HG03135 (cell line): ENCODE data around the gene FBXL4.
"Not testable (repeated sequence)": the region's sequence is repeated elsewhere in the genome, so short reads cannot be mapped to it uniquely, and the experiment has no call there.

Experiments used
- ATAC-seq: cut with Tn5 transposase; IDR thresholded peaks from one replicate; pipeline ENCODE4 v1.9.1; 2021; ENCODE audit warnings: mild to moderate bottlenecking, moderate library complexity; ENCODE audit not compliant: unreplicated experiment

Gene FBXL4

GRCh38 chr6:98946266-98946878 lies 1.4 kb downstream of the FBXL4 start:
- ATAC-seq = no peak

DNA sequence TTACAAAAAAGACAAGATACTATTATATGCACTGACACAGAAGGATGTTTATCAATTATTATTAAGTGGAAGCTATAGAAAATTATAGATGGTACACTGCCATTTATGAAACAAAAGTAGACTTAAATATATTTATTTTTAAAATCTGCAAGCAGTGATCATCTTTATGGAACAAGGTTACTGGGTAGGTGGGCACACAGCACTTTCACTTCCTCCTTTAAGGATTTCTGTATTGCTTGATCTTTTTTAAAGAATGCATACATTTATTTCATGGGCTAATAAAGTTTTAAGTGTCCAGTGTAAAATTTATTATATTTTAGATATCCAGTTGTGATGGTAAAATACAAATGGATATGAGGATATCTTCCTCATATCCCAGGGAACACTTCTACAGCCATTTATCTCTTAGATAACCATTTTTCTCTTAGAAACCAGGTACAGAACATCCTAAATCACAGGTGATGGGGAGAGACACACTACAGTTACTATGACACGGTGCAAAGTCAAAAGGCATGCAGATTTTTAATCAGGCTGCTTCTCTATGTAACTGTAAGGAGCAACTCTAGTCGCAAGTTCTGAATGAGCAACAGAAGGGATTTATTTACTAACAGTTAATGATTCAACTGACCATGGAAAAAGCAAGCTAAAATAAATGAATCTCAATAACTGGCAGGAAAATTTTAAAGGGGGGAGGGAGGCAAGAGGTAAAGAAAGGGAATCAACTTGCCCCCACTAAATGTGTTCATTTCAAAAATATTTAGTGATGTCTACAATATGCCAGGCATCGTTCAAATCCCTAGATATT lies 2.2 kb downstream of the FBXL4 start:
- no peak for ATAC-seq

DNA sequence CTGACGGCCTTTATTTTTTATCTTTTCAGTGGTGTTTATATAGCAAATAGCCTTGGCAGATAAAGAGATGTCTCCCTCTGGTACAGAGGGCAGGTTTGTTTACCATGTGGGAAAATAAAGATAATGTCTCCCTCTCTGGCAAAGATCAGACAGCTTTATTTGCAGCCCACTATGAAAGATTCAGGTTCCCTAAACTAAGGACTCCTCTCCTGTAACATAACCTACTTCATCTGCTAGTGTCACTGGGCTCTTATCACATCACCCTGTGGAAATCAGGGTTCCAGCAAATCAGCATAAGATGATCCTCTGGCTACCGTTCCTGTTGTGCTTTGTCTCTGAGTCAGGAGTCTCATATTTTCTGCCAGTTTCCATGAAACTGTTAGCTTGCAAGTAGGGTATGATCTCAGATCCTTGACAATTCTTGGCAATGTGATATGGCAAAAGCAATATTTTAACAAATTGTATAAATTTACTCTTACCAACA lies 3.1 kb downstream of the FBXL4 start:
- ATAC-seq = no peak

- ATAC-seq = no peak
These were observed 3.6 kb downstream of the FBXL4 start for GRCh38 chr6:98944168-98944567.

GRCh38 chr6:98942263-98942803 lies 5.4 kb downstream of the FBXL4 start:
- no peak for ATAC-seq

DNA sequence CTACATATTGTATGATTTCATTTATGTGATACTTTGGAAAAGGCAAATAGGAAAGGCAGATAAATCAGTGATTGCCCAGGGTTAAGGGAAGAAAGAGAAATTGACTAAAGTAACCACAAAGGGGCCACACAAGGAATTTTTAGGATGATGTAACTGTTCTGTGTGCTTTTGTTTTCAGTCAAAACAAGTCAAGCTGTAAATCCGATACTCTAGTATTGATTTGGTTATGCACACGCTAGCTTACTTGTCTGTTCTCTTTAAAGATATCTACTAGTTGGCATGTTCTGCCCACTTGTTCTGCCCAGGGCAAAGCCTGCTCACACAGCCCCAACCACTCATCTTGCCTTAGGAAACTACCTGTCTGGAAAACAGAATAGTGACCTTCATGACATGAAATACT lies 6.4 kb downstream of the FBXL4 start:
- no peak for ATAC-seq

DNA sequence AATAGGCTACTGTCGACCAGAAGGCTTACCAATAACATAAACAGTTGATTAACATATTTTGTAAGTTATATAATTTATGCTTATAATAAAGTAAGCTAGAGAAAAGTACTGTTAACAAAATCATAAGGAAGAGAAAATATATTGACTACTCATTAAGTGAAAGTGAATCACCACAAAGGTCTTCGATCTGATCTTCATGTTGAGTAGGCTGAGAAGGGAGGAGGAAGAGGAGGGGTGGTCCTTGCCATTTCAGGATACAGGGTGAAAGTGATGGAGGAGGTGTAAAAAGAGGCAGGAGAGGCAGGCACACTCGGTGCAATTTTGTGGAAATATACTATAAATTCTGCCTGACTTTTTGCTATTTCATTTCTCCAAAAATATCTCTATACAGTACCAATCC lies 10.4 kb downstream of the FBXL4 start:
- ATAC-seq = no peak

GRCh38 chr6:98932381-98932780 lies 15.4 kb downstream of the FBXL4 start:
- no peak for ATAC-seq

- no peak for ATAC-seq
These were observed 16.1 kb downstream of the FBXL4 start for GRCh38 chr6:98931696-98932095.

GRCh38 chr6:98929498-98930060 lies 18.2 kb downstream of the FBXL4 start:
- no peak for ATAC-seq

DNA sequence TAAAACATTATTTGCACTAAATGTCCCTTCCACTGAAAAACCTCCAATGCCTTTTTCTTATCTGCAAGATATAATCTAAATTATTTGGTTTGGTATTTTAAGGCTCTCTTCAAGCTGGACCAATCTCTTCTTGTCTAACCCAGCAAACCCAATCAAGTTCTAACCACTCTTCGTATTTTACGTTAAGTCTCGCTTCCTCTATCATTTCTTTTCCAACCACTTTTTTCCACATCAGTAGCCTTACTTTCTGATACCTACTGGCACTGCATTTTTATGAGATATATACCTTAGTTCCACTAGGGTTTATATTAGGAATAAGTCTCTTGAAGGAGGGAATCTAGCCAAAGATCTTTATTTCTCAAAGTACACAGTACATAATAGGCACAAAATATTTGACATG lies 19.1 kb downstream of the FBXL4 start:
- no peak for ATAC-seq

DNA sequence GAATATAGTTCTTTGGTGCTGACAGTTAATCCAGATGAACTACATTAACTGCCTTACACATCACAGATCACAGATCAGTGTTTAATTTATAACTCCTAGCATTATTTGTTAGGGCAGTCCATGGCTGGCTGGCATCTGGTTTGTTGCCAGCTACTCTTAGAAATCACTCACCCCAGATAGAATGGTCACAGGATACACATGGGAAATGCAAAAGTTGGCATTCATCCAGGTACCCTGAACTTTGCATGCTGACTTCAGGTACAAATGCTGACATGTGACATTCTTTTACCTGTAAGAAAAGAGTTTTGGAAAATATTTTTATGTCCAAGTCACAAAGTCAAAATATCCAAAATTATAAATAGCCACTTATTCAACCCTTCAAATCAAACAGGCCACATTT lies 20.2 kb downstream of the FBXL4 start:
- ATAC-seq = no peak

DNA sequence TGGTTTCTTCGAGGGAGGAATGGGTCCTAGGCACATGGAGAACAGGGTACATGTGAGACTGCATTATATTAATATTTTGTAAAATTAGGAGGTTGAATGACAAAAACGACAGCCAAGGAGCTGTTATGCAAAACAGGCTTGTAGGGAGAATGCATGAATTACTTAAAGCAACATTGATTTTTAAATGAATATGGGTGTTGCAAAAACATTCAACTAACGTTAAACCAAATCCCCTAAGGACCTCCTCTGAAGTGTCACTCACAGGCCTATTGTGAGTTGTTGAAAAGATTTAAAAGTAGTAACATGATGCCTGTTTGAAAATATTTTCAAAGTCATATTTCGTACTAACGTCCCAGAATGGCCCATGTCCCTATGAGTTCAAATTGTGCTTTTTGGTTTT lies 21.9 kb downstream of the FBXL4 start:
- no peak for ATAC-seq

DNA sequence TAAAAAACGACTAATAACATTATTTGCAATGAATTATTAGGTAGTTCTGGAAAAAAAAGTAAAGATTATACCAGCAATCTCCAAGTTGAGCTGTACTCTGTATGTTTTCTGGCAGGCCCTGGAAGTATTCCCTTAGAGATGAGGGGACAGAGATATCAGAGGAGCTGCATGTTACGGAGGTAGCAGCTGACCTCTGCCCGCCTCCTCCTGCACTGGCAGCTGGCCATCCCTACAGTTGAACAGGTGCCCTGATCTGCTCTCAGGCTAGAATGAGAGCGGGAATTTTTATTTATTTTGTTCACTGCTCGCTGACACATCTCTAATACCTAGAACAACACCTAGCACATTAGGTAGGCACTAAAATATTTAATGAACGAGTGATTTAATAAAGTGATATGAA lies 23.1 kb downstream of the FBXL4 start:
- no peak for ATAC-seq

- ATAC-seq = peak; percentile 84
These were observed 26.8 kb downstream of the FBXL4 start for GRCh38 chr6:98920904-98921431.

DNA sequence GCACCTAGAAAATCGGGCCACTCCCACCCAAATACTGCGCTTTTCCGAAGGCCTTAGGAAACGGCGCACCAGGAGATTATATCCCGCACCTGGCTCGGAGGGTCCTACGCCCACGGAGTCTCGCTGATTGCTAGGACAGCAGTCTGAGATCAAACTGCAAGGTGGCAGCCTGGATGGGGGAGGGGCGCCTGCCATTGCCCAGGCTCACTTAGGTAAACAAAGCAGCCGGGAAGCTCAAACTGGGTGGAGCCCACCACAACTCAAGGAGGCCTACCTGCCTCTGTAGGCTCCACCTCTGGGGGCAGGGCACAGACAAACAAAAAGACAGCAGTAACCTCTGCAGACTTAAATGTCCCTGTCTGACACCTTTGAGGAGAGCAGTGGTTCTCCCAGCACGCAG lies 36.8 kb downstream of the FBXL4 start:
- not testable (repeated sequence) for ATAC-seq

- ATAC-seq = no peak
These were observed 38.5 kb downstream of the FBXL4 start for GRCh38 chr6:98909236-98909635.

GRCh38 chr6:98906342-98906741 lies 41.4 kb downstream of the FBXL4 start:
- not testable (repeated sequence) for ATAC-seq

- no peak for ATAC-seq
These were observed 42.0 kb downstream of the FBXL4 start for GRCh38 chr6:98905759-98906158.

DNA sequence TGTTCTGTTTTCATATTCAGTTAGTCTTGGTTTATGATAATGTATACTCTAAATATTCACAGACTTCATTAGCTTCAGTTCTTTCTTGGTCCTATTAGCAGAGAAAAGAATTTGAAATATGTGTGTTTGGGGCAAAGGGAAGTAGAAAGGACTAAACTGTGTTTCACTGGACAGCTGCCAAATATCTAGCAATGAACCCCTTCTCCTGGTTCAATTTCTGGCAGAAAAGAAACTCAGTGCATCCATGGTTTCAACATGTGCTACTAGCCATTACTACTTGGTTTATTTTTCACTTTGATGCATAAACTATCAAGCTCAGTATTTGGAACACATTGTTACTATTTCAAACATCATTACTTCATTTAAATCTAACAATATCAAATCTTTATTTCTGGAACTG lies 43.6 kb downstream of the FBXL4 start:
- ATAC-seq = no peak

- ATAC-seq = no peak
These were observed 47.0 kb downstream of the FBXL4 start for GRCh38 chr6:98900706-98901105.

DNA sequence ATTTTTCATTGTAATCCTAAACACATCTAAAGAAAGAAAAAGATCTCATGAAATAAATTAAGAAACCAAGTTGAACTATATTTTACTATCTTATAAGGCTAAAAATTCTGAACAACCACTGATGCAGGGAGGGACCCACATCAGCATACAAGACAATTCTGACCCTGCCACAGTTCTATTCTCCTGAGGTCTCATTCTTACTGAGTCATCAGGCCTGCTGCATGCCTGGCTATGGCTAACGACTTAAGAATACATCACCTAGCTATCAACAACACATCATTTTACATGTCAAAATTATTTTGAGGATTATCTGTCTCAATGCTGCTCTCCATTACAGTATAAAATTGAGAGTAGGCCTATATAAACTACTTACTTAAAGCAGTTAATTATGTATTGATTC lies 52.9 kb downstream of the FBXL4 start:
- ATAC-seq = no peak
